Stimulated activated naive CD4-positive, alpha-beta T cell treated with Interleukin-2 at 50 U/mL for 16 hours (primary cell): ENCODE measurements around the gene TMEM126B.
"Not testable (repeated sequence)": the region's sequence is repeated elsewhere in the genome, so short reads cannot be mapped to it uniquely, and the experiment has no call there.

Source experiments
- DNase-seq: peaks from one replicate; lab custom pipeline; 2025; lab: John Stamatoyannopoulos, UW

TMEM126B gene

GRCh38 chr11:85647604-85648299 is 19.4 kb downstream of the TMEM126B start, which contains the start of gene TMEM126A:
Gene TMEM126A (plus strand): TSS chr11:85647967. CDS start chr11:85650256, 2,289 bp downstream.
- DNase-seq: peak; percentile 90

GRCh38 chr11:85651118-85651517 is 22.7 kb downstream of the TMEM126B start:
- DNase-seq: no peak

DNA sequence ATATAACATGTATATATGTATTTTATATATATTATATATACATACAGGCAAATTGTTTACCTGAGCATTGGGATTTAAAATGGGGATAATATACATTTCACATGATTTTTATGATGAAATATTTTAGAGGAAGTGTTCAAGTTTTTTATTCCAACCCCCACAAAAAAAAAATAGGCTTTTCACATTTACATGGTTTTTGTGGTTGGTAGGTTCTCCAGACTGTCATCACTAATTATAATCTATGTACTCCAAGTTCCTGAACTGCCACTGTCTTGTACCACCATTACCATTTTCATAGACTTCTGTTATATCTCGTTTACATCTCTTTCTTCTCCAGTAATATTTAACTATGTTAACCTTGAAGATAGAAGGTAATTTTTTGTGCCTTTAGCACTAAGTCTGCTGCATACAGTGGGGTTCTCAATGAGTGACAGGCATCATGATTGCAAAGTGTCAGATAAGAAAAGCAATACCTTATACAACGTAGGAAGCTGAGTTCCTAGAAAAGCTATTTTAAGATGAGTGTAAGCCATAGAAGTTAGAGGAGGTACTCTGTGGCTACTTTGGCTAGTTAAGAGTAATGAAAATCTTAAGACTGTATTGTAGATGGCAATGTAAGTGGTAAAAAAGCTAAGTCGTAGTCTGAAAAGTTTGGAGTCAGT is 24.5 kb downstream of the TMEM126B start:
- DNase-seq: no peak

- not testable (repeated sequence) for DNase-seq
Measured at GRCh38 chr11:85654343-85654742, 25.9 kb downstream of the TMEM126B start.

DNA sequence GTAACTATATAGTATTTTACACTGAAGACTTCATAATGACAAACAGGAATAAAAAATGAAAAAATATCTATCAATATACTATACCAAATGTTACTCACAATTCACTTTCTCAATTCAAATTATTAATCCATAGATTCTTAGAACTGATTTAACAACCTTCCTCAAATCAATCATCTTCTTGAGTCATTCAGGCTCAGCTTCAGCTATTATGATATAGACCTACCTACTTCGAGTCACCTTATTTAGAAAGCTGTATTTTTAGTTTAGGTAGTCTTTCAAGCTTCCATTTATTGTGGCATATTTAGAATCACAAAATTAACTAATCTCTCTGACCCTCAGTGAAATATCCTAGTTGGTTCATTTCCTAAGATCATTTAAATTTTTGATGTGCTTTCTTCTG is 28.4 kb downstream of the TMEM126B start:
- no peak for DNase-seq

GRCh38 chr11:85658180-85658579 is 29.8 kb downstream of the TMEM126B start:
- no peak for DNase-seq

GRCh38 chr11:85661972-85662664 is 33.7 kb downstream of the TMEM126B start:
- DNase-seq: no peak

GRCh38 chr11:85663080-85663752 is 34.8 kb downstream of the TMEM126B start:
- no peak for DNase-seq

DNA sequence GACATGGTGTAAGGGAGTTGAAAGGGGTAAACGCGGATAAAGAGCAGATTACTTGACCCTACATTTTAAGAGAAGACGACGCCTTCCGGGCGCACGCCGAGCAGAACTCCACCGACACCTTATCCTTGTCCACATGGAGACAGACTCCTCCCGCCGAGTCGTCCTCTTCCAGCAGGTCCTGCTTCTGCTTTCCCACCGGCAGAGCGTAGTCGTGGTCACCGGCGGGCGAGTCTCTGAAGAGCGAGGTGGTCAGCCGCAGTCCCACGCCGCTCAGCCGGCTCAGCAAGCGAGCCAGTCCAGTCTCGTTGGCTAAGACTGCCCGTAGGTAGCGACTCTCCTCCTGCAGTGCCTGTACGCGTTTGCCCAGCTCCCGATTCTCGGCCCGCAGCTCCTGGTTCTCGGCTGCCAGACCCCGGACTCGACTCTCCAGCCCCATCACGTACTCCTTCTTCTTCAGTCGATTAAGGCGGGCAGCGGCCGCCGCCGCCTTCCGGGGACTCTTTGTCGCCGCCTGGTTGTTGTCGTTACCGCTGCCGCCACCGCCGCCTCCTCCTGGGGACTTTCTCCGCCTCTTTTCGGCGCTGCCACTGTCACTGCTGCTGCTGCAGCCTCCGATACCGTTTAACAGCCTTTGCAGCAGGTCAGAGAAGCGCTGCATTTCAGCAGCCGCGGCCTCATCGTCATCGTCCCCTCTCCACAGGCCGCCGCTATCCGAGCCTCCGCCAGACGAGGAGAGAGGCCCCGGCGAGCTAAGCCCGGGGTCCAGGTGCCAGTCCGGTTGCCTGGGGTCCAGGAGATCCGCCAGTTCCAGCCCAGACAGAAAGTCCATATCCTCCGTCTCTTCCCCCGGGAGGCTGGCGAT is 35.6 kb downstream of the TMEM126B start:
- peak; percentile 89 for DNase-seq

DNA sequence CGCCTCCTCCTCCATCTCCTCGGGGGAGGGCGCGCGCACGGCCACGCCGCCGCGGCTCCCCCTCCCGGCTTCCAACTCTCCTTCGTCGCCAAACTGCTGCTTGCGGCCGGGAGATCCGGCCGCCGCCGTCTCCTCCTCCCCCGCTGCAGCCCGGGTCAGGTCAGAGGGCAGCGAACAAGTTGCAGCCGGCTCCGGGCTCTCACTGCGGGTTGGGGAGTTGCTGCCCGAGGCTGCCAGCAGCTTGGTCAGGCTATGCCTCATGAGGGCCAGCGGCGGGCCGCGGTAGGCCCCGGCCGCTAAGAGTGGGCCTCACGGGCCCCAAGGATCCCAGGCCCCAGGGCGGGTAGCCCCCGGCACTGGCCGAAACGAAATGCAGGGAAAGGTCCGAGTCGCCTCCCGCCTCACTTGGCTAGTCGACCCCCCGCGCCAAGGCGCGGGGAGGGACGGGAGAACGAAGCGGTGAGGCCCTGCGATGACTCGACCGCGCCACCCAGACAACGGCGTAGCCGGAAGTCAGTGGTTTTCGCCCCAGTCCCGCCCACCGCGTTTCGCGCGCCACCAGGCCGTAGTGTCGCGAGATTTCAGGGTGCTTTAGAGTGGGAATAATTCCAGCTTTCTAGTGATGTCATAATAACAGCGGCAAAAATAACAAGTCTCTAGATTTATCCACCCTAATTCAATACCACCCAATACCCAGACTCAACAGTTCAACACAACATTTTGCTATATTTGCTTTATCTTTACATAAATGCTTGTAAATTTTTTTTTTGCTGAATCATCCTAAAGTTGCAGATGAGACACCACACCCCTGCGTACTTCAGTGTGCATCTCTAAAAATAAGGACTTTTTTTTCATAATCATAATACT is 36.5 kb downstream of the TMEM126B start, which contains the start of gene CREBZF:
Gene CREBZF (minus strand): TSS at position 515 of the 867 bp plus-strand sequence. CDS start 254 bp downstream, at position 261.
- peak; percentile 90 for DNase-seq

DNA sequence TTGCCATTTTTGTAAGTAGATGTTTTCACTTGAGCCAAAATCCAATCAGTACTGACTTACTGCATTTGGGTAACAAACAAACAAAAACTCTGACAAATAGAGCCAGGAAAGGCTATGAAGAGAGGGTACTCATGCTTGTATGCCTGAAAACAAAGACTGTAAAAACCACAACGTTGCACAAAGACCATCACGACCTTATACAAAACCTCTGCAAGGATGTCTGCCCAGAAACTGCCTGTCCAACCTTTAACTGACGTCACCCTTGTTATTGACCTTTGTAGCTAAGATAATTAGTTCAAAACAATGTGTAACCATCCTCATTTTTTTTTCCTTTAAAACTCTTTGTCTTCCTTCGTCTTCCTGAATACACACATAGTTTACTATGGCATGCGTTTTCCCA is 37.3 kb downstream of the TMEM126B start:
- DNase-seq: no peak

DNA sequence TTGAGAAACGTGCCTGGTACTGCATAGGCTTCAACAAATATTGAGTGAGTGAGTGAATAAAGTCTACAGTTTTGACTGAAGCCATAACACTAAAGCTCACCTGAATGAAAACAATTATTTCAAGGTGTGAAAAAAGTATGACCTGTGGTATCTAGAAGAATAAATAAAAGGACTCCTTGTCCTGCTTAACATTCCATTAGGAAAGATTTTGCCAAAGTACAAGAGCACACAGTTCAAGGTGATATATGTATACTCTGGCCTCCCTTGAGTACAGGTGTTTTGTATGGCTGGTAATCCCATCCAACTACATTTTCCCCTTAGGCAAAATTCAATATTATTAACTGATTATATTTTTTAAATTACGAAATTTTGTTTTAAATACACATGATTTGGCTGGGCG is 38.3 kb downstream of the TMEM126B start:
- DNase-seq: no peak

- no peak for DNase-seq
Measured at GRCh38 chr11:85668157-85668556, 39.8 kb downstream of the TMEM126B start.

DNA sequence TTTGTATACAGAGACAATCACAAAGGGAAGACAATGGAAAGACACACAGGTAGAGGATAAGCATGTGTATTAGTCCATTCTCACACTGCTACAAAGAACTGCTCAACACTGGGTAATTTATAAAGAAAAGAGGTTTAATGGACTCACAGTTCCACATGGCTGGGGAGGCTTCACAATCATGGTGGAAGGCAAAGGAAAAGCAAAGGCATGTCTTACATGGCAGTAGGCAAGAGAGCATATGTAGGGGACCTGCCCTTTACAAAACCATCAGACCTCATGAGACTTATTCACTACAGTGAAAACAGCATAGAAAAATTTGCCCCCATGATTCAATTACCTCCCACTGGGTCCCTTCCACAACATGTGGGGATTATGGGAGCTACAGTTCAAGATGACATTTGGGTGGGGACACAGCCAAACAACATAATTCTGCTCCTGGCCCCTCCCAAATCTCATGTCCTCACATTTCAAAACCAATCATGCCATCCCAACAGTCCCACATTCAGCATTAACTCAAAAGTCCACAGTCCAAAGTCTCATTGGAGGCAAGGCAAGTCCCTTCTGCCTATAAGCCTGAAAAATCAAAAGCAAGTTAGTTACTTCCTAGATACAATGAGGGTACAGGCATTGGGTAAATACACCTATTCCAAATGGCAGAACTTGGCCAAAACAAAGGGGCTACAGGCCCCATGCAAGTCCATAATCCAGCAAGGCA is 42.7 kb downstream of the TMEM126B start:
- not testable (repeated sequence) for DNase-seq

GRCh38 chr11:85672105-85672902 is 43.9 kb downstream of the TMEM126B start:
- DNase-seq: no peak

- DNase-seq: no peak
Measured at GRCh38 chr11:85673393-85673792, 45.0 kb downstream of the TMEM126B start.

- no peak for DNase-seq
Measured at GRCh38 chr11:85679576-85679975, 51.2 kb downstream of the TMEM126B start.

DNA sequence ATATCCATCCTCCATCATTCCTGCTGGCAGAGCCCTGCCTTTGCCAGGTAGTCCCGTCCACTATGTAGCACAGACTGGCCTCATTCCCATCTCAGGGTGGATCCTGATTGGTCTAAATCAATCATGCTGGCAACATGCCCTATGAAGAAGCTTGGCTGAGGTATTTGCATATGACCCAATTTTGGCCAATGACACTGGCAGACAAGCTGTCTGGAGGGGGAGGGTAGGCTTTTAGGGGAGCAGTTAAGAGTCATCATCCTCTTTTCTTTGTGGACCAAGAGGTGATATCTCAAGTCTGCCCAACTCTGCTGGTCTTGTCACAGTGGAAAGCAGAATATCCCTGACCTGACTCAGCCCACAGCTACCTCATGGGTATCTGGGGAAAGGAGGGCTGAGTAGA is 52.5 kb downstream of the TMEM126B start:
- DNase-seq: no peak
